Endothelial cell of umbilical vein (primary cell): ENCODE results near the gene INS. TPM values are rescaled to one million over a fixed set of nuclear protein-coding genes. Genes with fewer than 3 reads are reported as not detected.

Source experiments
- BruUV-seq: library from RNA; stranded (reverse); fragments of 400-500 nt; replicated peaks from 2 replicates; lab custom pipeline; 2021; lab: Mats Ljungman, UMichigan
- CTCF ChIA-PET: fragments of 300-600, 350-600 bp; sonication (Branson Sonifier 250); formaldehyde crosslinking; loops from one replicate; lab custom pipeline; 2021; ENCODE audit warnings: antibody characterized with exemption, inconsistent platforms; lab: Charles Lee
- POLR2A ChIA-PET: fragments of 300-600, 350-600 bp; sonication (Branson Sonifier 250); formaldehyde crosslinking; loops from one replicate; lab custom pipeline; 2021; ENCODE audit warnings: antibody characterized with exemption, inconsistent platforms; lab: Charles Lee
- DNase-seq: peaks from one replicate; pipeline ENCODE4 v3.0.0-alpha.2; 2011; ENCODE audit warnings: low read depth, low spot score
- FAIRE-seq: peaks from 2 replicates; lab custom pipeline; 2011; peaks lifted over from hg19 to GRCh38; lab: Jason Lieb, UNC
- H2AFZ ChIP-seq: 2 replicates; pipeline ENCODE4 v1.6.0; 2012; ENCODE audit warnings: low read depth, low read length, control low read depth, inconsistent platforms
- H3K27ac ChIP-seq: 2 replicates; pipeline ENCODE4 v1.5.1; 2011; ENCODE audit warnings: low read depth, mild to moderate bottlenecking, control low read depth, low read length, moderate library complexity; ENCODE audit not compliant: insufficient read depth
- H3K27me3 ChIP-seq, 2 experiments: 2 replicates each; pipeline versions ENCODE4 v1.6.0 to v1.6.1; 2011; ENCODE audit warnings: low read length in 2 of 2, mixed read lengths in 1 of 2; ENCODE audit not compliant: control insufficient read depth in 2 of 2, insufficient read depth in 2 of 2
- H3K36me3 ChIP-seq, 2 experiments: 2 replicates in 1 of 2; 3 replicates in 1 of 2; pipeline ENCODE4 v1.5.1; 2011; ENCODE audit warnings: low read length in 2 of 2, mild to moderate bottlenecking in 1 of 2, moderate library complexity in 1 of 2; ENCODE audit not compliant: control insufficient read depth in 2 of 2, insufficient read depth in 2 of 2; ENCODE audit errors: extremely low read depth in 1 of 2
- H3K4me1 ChIP-seq: 3 replicates; pipeline ENCODE4 v1.5.1; 2011; ENCODE audit warnings: mild to moderate bottlenecking, low read length; ENCODE audit not compliant: control insufficient read depth, insufficient read depth; ENCODE audit errors: extremely low read depth
- H3K4me2 ChIP-seq: 2 replicates; pipeline ENCODE4 v1.6.1; 2011; ENCODE audit warnings: low read length, control low read depth, mixed read lengths; ENCODE audit not compliant: insufficient read depth
- H3K4me3 ChIP-seq, 3 experiments: fragments of 200-600 bp in 1 of 3; sonication (generic), shearing (Covaris generic) in 1 of 3; replicated peaks in 1 of 3; 2 replicates each; pipeline ENCODE4 v1.5.1; 2011 to 2016; ENCODE audit warnings: control low read depth in 3 of 3, low read length in 3 of 3, mild to moderate bottlenecking in 2 of 3, inconsistent platforms in 1 of 3, low read depth in 1 of 3, moderate library complexity in 1 of 3; ENCODE audit not compliant: insufficient read depth in 1 of 3
- H3K79me2 ChIP-seq: 2 replicates; pipeline ENCODE4 v1.6.0; 2012; ENCODE audit warnings: low read length, inconsistent platforms; ENCODE audit not compliant: control insufficient read depth, insufficient read depth
- H3K9ac ChIP-seq: replicated peaks from 2 replicates; pipeline ENCODE3; 2011; ENCODE audit warnings: low read length, control low read depth; ENCODE audit not compliant: insufficient read depth; ENCODE audit errors: extremely low read depth
- H3K9me1 ChIP-seq: replicated peaks from 3 replicates; pipeline ENCODE4 v1.6.0; 2011; ENCODE audit warnings: mild to moderate bottlenecking, low read length; ENCODE audit not compliant: control insufficient read depth, insufficient read depth; ENCODE audit errors: extremely low read depth
- H3K9me3 ChIP-seq: replicated peaks from 2 replicates; pipeline ENCODE4 v1.5.1; 2012; ENCODE audit warnings: low read length, inconsistent platforms; ENCODE audit not compliant: control insufficient read depth, insufficient read depth
- H4K20me1 ChIP-seq: replicated peaks from 2 replicates; pipeline ENCODE3; 2011; ENCODE audit warnings: mild to moderate bottlenecking, low read length; ENCODE audit not compliant: control insufficient read depth, insufficient read depth; ENCODE audit errors: extremely low read depth
- CTCF ChIP-seq, 2 donors: IDR thresholded peaks; 1 replicate in 1 of 2; 2 replicates in 1 of 2; pipeline ENCODE4 v1.5.1; 2011; ENCODE audit warnings: low read length in 2 of 2, mild to moderate bottlenecking in 2 of 2, moderate library complexity in 2 of 2, control low read depth in 1 of 2, inconsistent platforms in 1 of 2, low read depth in 1 of 2; ENCODE audit not compliant: insufficient read depth in 1 of 2; ENCODE audit errors: extremely low read depth in 1 of 2
- FOS ChIP-seq: IDR thresholded peaks from 2 replicates; pipeline ENCODE4 v1.6.1; 2011; ENCODE audit warnings: mild to moderate bottlenecking, low read length, moderate library complexity, borderline replicate concordance; ENCODE audit not compliant: insufficient read depth
- MAX ChIP-seq: IDR thresholded peaks from 2 replicates; pipeline ENCODE4 v1.6.1; 2011; ENCODE audit not compliant: insufficient read depth, insufficient read length
- POLR2A ChIP-seq: IDR thresholded peaks from 2 replicates; pipeline ENCODE4 v1.6.1; 2012; ENCODE audit warnings: low read depth, mild to moderate bottlenecking, control low read depth, low read length
- dilution Hi-C: fragments of 300-500 bp; cut with MboI; formaldehyde crosslinking; loops from one replicate; pipeline ENCODE4 v1.15.0; 2019; ENCODE audit warnings: low sequenced_read_pairs; ENCODE audit not compliant: extremely low pct_ligation_motif_present
- intact Hi-C: fragments of 100-400 bp; cut with micrococcal nuclease; formaldehyde crosslinking; loops from one replicate; pipeline ENCODE4 v1.10.0; 2022
- polyA plus RNA-seq, 4 experiments: library from polyadenylated mRNA; depleted of rRNA in 3 of 4; stranded (reverse) in 3 of 4; unstranded in 1 of 4; fragments of >200 nt; gene quantifications; 2 replicates each; pipeline versions ENCODE4 v1.2.1 to v1.2.3, GENCODE V29; 2011 to 2012; ENCODE audit warnings: missing spikeins in 1 of 4
- total RNA-seq: library from RNA; stranded (reverse); gene quantifications from 2 replicates; pipeline ENCODE4 v1.2.3, GENCODE V29; 2021

The INS gene
- total and polyA plus RNA-seq, 2 donors (not counting 3 experiments of a cell fraction or from before 2014, with no cell fraction given): not detected

- no peaks in the 10 kb centered on the region for H3K36me3 ChIP-seq
- H3K9me3 ChIP-seq: no peaks in the 10 kb centered on the region
- no peaks in the 10 kb centered on the region for H3K9me1 ChIP-seq
- no peaks in the 10 kb centered on the region for H3K27me3 ChIP-seq
- POLR2A ChIA-PET: no interaction called here
- no peak overlapping the region for H2AFZ ChIP-seq
- no peak for DNase-seq
- H3K9ac ChIP-seq: no peak overlapping the region
- dilution Hi-C loops (no loop called here), intact Hi-C loops (loop anchor here (5.0 kb wide), 1 partner anchor 334 kb away; no protein-coding TSS in a partner anchor)
- no peak overlapping the region for H3K4me2 ChIP-seq
- H3K4me1 ChIP-seq: no peaks in the 10 kb centered on the region
- no TSS peak for BruUV-seq
- H3K27ac ChIP-seq: no peak overlapping the region
- H4K20me1 ChIP-seq: no peaks in the 10 kb centered on the region
- CTCF ChIA-PET: interaction anchor here (1.4 to 4.7 kb wide), 5 partner anchors 101 to 333 kb away, joined by 4 to 67 read pairs (median 4); no protein-coding TSS in a partner anchor
- no peak for FAIRE-seq
- H3K4me3 ChIP-seq: no peak overlapping the region
- H3K79me2 ChIP-seq: no peaks in the 10 kb centered on the region
- TF ChIP-seq FOS: no peak
- no peak for TF ChIP-seq POLR2A
- no peak for TF ChIP-seq MAX
- TF ChIP-seq CTCF (IDR thresholded peaks at IDR 0.05; ENCODE audit: extremely low read depth in 1 of 2, insufficient read depth in 1 of 2, low read depth in 1 of 2, low read length in 2 of 2): no peak
Measured at GRCh38 chr11:2198621-2199365, 37.8 kb upstream of the INS start.
